ENCODE results near the gene CYTH1.

The CYTH1 gene

GRCh38 chr17:78719630-78720298 is 62.3 kb downstream of the CYTH1 start:
- TF ChIP-seq CTCF (IDR thresholded peaks at IDR 0.05; ENCODE audit: low read depth, low read length) = no peak

GRCh38 chr17:78718575-78719208 is 63.4 kb downstream of the CYTH1 start:
- DNase-seq (ENCODE audit: extremely low read depth, low read depth) = no peak
- TF ChIP-seq CTCF (IDR thresholded peaks at IDR 0.05; ENCODE audit: low read depth, low read length) = no peak

More at GRCh38 chr17:78719630-78720298, 62.3 kb downstream of the CYTH1 start:
- no peak for DNase-seq (ENCODE audit: extremely low read depth, low read depth)

GRCh38 chr17:78717431-78717980 is 64.6 kb downstream of the CYTH1 start:
- DNase-seq (ENCODE audit: extremely low read depth, low read depth) = no peak
- TF ChIP-seq CTCF (IDR thresholded peaks at IDR 0.05; ENCODE audit: low read depth, low read length) = no peak

- TF ChIP-seq CTCF (IDR thresholded peaks at IDR 0.05; ENCODE audit: low read depth, low read length) = no peak
- DNase-seq (ENCODE audit: extremely low read depth, low read depth) = peak; percentile 12
Measured at GRCh38 chr17:78716814-78717393, 65.2 kb downstream of the CYTH1 start.

- DNase-seq (ENCODE audit: extremely low read depth, low read depth) = no peak
- no peak for TF ChIP-seq CTCF (IDR thresholded peaks at IDR 0.05; ENCODE audit: low read depth, low read length)
Measured at GRCh38 chr17:78716292-78716691, 65.8 kb downstream of the CYTH1 start.

- no peak for DNase-seq (ENCODE audit: extremely low read depth, low read depth)
- TF ChIP-seq CTCF (IDR thresholded peaks at IDR 0.05; ENCODE audit: low read depth, low read length) = no peak
Measured at GRCh38 chr17:78715876-78716275, 66.2 kb downstream of the CYTH1 start.

Measured in AG09319 (cell line).